HG02623 (cell line): Measurements from ENCODE around the gene MZT2B.
"Not testable (repeated sequence)": the region's sequence is repeated elsewhere in the genome, so short reads cannot be mapped to it uniquely, and the experiment has no call there.

Experiments used
- ATAC-seq: cut with Tn5 transposase; IDR thresholded peaks from one replicate; pipeline ENCODE4 v1.9.1; 2021; ENCODE audit warnings: moderate library complexity; ENCODE audit not compliant: unreplicated experiment

MZT2B gene, protein sequence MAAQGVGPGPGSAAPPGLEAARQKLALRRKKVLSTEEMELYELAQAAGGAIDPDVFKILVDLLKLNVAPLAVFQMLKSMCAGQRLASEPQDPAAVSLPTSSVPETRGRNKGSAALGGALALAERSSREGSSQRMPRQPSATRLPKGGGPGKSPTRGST

DNA sequence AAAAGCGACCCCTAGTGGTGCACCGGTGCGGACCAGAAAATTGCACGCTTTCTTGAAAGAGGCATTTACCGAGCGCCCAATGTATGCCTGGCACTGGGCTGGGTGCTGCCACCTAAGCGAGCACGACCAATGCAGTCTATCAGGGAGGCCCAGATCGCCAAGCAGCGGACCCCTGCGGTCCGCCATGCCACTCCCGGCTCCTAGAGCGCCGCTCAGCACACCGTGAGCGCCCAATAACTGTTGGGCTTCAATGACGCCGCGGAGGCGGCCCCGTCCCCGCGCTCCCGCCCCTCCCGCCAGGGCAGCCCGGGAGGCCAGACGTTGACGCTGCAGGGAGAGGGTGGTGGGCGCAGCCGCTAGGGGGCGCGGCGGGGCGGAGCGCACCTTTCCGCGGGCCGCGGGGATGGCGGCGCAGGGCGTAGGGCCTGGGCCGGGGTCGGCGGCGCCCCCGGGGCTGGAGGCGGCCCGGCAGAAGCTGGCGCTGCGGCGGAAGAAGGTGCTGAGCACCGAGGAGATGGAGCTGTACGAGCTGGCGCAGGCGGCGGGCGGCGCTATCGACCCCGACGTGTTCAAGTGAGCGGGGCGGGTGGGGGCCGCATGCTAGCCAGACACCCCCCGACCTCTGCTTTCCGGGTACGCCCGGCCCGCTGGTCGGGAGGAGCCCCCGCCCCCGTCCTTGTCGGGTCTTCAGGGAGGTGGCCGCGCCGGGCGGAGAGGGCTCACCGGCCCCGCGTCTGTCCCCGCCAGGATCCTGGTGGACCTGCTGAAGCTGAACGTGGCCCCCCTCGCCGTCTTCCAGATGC, at the start of gene MZT2B:
MZT2B (plus strand) TSS at position 383 of the 803 bp plus-strand sequence; CDS start at position 404, 21 bp downstream.
- peak; percentile 78 for ATAC-seq

DNA sequence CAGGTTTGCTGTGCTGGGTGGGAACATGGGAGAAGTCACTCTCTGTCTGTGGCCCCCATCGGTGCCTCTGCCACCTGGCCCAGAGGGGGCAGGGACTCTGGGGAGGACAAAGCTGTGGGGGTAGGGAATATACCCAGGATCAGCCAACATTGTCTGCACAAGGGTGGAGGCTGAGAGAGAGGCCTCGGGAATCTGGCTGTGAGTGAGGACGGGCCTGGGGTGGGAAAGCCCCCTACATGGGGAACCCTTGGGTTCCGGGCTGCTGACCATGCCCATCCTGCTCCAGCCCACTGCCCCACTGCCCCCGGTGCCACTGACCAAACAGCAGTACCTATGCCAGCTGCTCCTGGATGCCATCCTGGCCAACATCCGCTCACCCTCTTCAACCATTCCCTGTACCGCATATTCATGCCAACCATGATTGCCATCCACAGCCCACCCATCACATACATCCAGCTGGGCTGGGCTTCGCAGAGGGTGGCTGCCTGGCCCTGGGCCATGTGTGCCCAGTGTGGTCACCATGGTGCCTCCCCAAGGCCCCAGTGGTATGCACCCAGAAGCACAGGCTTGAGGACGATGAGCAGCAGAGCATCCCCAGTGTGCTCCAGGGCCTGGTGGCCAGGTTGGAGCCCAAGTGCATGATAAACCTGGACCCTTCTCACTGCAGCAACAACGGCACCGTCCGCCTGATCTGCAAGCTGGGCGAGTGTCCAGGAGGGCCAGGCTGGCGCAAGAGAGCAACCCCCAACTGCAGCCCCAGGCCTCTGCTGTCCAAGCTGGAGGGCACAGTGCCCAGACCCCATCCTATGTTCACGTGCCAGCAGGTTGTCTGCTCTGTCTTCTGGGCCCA, 46.1 kb upstream of the MZT2B start:
- ATAC-seq: no peak

DNA sequence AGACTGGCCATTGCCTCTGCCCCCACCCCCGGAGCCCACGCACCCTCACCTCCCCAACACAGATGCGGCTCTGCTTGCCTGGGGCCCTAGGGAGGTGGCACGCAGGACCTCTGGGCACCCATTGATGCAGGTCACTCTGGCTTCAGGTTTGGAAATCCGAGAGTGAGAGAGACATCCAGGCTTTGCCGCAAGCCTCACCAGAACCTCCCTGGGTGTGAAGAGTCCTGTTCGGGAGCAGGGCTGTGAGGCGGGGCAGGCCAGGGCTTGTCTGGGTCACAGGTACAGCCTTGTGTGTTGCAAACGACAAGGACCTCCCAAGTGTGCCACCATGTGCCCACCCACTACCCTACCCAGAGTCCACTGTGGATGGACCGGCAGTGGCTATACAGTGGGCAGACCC, 45.5 kb upstream of the MZT2B start:
- ATAC-seq: not testable (repeated sequence)

DNA sequence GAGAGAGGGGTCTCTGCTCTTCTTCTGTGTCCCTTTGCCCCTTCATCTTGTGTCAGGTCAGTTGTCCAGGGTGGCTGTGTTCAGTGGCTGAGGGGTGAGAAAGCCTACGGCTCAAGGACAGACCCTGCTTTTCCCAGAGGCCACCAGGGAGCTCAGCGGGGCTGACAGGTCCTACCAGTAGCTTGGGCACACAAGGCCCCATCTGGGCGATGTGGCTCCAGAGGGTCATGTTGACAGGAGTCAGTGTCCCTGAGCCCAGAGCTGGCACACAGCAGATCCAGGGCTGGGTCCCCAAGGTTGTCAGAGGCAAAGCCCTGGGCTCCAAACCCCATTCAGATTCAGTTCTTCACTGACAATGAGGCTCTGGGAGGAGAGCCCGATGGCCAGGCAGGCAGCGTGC, 44.9 kb upstream of the MZT2B start:
- ATAC-seq: not testable (repeated sequence)

DNA sequence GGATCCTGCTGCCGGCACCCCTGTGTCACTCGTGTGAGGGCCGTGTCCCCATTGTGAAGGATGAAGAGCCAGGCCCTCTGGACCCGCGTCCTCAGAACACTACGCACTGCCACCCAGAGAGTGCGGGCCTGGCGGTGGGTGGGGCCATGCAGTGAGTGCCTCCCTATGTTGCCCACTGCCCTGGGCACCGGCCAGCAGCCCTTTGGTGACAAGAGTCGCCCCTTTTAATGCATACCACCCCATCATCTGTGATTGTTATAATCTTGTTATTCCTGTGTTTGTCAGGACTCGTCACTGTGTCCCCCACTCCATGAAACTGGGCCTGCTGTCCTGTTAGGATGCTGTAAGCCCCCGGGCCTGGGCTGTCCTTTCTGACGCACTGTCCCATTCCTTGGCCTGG, 43.7 kb upstream of the MZT2B start:
- ATAC-seq: not testable (repeated sequence)

DNA sequence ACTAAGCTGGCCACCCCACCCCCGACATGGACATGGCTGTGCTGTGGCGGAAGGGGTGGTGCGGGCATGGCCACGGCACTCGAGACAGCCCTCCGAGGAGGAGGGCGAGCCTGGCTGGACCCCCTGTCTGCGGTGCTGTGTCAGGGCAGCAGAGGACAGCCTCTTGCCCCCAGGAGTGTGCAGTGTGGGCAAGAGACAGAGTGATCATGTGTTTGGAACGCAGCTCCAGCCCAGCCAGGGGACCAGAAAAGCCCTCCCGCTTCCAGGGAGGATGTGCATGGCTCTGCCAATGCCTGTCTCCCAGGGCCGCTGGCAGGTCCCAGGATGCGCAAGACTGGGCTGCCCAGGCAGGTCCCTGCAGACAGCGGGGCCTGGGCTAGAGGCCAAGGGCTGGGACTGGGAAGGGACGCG, 43.2 kb upstream of the MZT2B start:
- ATAC-seq: not testable (repeated sequence)

DNA sequence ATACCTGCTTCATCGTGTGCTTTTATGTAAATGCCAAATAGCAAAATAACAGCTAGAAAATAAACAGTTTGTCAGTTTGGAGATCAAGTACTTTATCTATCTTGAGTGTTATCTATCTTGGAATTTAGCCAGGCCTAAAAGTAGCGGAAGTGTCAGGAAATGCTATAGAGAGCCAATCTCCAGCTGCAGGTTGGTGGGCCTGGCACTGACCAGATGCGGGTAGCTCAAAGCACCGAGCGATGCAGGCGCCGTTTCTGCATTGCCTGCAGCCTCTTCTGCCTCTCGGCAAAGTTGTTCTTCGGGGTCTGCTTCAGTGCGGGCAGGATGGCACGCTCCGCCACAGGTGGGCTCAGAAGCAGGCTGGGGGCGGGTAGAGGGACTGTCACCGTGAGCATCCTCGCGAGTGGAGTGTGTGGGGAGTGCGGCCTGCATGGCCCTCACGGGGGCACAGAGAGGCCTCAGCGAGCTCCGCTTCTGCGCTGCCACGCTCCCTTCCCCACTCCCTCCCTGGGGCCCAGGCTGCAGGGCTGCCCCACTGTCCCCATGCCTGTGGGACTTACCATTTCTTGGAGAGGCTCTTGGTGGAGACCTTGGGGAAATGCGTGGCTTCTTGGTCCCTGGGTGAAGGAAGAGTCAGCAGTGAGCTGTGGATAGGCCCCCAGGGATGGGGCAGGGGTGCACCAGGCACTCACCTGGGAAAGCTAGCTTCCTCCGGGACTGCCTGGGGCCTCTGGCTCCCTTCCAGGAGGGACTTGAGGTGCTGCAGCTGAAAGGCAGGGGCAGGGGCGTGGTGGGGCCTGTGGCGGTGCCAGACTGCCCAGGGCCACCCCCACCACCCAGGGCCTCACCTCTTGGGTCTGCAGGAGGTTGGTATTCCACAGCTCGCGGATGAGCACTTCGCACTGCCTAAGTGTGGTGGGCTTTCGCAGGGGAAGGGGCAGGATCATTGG, 42.5 kb upstream of the MZT2B start:
- ATAC-seq: not testable (repeated sequence)

DNA sequence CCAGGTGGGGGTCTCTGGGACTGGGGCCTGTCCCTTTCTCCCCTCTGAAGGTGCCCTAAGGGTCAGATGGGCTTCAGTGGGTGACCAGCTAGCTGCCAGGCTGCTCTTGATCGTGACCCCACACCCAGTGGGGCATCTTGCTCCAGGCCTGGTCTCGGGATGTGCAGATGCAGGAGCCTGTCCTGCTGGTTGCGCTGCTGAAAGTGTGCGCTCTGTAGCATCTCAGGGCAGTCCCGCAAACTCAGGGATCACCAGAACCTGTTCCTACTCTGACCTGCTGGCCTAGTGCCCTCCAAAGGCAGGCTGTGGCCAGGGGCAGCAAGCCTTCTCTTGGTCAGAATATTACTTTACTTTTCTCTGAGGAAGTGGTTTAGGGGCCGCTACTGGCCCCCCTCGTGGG, 41.5 kb upstream of the MZT2B start:
- not testable (repeated sequence) for ATAC-seq

DNA sequence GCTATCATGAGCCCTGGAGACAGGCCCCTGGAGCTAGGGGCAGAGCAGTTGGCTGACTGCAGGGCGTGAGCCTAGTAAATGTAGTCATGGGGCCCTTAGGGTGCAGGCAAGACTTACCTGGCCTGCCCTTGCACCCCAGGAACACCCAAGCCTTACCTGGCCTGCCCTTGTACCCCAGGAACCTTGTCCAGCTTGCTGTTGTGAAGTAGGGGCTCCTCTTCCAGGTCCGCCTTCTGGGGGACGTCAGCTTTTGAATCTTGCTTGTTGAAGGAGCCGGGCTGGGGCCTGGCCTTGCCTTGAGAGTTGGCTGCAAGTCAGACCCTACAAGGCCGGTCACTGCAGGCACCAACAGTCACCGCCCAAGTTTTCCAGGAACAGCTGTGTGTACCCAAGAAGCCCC, 41.1 kb upstream of the MZT2B start:
- not testable (repeated sequence) for ATAC-seq

DNA sequence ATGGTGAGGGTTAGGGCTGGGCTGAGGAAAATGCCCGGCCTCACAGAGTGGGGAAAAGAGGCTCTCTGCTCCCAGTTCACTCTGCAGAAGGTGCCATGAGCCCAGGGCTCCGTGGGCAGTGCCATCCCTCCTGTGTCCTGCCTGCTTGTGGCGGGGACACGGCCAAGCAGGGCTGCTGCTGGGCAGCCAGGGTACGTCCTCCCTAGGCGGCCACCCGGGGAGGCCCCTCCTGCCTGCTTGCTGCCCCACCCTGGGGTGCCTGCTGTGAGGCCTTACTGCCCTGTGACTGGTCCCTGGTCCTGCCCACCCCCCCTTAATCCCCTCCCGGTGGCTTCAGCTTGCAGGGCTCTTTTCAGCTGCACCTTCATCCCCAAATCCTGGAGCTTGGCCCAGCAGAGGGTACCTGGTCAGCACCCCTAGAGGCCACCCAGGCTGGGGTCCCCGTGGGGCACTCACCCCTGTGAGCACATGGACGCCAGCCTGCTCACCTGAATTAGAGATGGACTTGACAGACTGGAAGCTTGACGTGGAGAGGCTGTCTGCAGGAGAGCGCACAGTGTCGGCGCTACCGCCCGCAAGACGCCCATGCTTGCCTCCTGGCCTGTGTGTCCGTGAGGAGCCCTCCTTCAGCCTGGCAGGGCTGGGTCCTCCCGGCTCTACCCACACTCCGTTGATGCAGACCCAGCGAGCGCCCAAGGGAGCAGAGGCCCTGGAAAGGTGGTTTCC, 40.3 kb upstream of the MZT2B start:
- not testable (repeated sequence) for ATAC-seq

DNA sequence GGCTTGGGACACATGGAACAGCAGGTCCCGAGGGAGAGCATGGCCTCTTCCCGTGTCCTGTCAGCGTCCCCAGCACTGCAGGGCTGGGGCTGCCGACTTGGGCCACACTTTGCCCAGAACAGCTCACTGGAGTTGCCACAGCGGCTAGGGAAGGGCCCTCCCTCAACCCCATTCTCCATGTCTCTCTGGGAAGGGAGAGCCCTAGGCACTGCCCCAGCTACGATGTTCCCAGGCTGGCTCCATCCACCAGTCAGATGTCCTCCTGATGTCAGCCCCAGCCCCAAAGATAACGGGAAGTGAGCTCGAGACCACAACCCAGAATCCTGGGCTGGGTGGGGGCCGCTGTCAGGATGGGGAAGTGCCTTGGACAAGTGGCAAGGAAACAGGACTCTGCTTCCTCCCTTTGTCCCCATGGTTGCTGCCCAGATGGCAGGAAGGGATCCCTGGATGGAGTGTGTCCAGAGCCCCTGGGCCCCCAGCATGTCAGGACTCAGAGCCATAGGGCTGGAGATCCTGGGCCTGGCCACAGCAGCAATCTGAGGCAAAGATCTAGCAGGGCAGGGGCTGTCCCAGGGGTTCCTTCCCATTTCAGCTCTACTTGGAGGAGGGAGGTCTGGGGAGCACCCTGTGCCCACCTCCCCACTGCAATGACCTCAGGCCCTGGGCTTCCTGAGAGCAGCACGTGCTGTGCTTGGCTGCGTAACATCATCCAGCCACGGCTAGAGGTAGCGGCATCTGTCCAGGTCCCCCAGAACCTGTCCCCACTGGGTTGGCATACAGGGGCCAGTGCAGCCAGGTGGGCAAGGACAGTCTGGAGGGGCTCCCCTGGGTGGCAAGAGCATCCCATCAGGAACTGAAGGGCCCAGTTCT, 39.4 kb upstream of the MZT2B start:
- not testable (repeated sequence) for ATAC-seq

DNA sequence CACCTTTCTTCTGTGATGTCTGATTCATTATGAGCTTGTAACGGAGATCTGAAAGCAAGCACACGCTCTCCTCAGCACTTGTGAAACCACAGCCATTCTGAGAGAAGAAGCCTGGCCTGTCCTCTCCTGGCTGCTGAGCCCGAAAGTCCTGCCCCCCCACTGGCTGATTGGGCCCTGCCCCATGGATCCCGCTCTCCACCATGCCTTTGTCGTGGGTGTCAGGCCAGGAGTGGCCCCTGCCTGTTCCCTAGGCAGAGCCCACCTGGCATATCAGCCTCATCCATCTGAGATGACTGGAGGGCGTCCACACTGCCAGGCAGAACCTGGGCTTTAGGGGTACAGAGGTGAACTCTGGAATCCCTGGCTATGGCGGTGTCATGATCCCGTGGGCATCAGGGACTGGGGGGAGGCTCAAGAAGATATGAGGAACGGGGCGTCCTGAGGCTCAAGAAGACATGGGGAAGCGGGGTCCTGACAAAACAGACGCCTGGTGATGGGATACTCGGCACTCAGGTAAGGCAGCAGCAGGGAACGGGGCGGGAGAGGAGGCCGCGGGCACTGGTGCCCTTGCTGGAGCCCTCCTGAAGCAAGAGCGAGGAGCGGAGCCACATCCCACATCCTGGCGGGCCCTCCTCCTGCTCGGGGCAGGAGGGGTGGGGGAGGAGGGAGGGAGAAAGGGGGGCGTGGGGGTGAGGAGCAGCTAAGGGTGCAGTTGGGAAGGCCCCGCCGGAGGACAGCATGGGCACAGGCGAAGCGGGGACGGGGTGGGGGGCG, 38.6 kb upstream of the MZT2B start:
- ATAC-seq: not testable (repeated sequence)

DNA sequence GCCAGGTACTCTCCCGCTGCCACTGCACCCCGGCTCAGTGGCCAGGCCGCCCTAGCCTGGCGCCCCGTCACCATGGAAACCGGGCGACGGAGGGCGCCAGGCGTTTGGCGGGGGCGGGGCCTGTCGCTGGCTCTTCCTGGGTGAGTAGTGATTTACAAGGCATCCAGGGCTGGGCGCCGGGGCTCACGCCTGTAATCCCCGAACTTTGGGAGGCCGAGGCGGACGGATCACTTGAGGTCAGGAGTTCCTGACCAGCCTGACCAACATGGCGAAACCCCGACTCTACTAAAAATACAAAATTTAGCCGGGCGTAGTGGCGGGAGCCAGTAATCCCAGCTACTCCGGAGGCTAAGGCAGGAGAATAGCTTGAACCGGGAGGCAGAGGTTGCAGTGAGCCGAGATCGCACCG, 37.1 kb upstream of the MZT2B start, which contains the start of gene CCDC74B:
CCDC74B (minus strand) TSS at position 107 of the 409 bp plus-strand sequence. CDS start 116 bp downstream, outside the sequence.
- peak; percentile 91 for ATAC-seq

DNA sequence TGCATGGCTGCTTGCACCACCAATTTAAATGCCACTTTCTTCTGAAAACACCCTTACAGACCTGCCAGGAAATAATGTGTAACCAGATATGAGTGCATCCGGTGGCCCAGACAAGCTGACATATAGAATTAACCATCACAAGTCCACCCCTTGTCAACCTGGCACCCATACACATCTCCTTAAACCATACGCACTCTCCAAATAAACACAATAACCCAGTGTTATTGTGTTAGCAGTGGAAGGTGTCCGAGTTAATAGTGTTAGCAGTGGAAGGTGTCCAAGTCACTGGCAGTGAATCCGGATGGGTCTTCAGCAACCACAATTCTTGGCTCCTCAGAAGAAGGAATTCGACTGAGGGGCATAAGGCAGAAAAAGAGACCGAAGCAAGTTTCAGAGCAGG, 33.5 kb upstream of the MZT2B start:
- not testable (repeated sequence) for ATAC-seq

DNA sequence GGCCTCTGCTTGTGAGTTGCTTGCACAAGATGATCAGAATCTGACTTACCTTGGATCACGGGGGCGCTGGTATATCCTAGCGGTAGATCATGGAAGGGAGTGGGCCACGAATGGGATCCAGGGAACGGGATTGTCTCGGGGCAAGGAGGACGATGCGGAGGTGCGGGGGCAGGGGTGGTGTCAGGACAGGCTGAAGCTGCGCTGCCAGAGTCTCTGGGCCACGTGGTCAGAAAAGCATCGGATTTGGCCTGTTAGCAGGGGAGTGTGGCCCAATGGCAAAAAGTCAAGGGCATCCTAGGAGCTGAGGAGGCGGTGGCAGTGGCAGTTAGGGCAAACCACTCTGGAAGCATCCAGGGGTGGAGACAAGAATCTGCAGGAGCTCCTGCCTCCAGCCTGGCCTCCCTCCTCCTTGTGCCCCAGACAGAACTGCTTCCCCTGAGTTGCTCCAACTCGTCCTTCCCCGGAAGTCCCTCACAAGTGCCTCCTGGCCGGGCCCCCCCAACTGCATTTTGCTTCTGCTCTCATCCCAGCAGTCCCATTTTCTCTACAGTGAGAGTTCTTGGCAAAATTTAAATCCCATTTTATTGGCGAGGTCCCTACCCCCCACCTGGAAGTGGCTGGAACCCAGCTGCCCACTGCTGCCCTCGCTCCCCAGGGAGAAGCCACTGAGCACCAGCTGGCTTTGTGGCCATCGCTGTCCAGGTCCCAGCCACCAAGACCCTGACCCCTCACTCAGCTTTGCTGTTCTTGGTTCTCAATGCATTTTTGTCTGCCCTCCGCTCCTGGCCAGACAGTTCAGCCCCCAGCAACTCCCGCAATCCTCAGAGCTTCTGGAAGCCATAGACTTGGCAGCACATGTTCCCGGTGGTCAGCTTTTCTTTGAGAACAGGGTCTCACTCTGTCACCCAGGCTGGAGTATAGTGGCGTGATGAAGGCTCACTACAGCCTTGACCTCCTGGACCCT, 31.6 kb upstream of the MZT2B start:
- no peak for ATAC-seq

DNA sequence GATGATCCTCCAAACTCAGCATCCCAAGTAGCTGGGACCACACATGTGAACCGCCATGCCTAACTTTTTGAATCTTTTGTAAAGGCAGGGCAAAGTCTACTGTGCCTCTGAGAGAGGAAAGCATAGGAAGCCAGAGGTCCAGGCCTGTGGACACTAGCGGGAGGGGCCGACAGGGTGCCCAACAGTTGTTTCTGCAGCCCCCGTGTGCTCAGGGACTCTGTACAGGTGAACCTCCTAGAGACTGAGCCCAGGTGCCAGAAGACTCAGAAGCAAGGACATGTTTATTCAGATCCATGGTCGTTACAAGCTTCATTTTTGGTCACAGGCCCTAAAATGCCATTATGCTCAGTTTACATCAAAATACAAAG, 30.9 kb upstream of the MZT2B start:
- not testable (repeated sequence) for ATAC-seq
